Sciatic nerve (tissue), 2 donors: ENCODE measurements around the gene HRK. TPM values are rescaled to one million over a fixed set of nuclear protein-coding genes. Genes with fewer than 3 reads are reported as not detected.

Experiments
- ATAC-seq: fragments of 200-7000 bp; cut with Tn5 transposase; one replicate; pipeline ENCODE4 v1.9.1; 2020; ENCODE audit warnings: mild to moderate bottlenecking, moderate library complexity
- DNase-seq: peaks from one replicate; pipeline ENCODE4 v3.0.0-alpha.2; 2020; ENCODE audit warnings: low spot score
- intact Hi-C: fragments of 100-400 bp; cut with DNase I; formaldehyde crosslinking; loops from one replicate; pipeline ENCODE4 v1.14.2; 2022
- total RNA-seq: library from RNA; stranded (reverse); fragmentation: NEBNext Ultra II Directional; extraction: Animal tissue kit (Norgen Biotek cat#: 25700); gene quantifications from one replicate; pipeline ENCODE4 v1.2.1, GENCODE V29; 2021
- donor health status: DM: no; HTN: no; CAD: no.
- donor health status: DM: no; HTN: no; CAD: no.

Gene HRK
- total RNA-seq, 1 donor from 2014 or later: 0.22 TPM

DNA sequence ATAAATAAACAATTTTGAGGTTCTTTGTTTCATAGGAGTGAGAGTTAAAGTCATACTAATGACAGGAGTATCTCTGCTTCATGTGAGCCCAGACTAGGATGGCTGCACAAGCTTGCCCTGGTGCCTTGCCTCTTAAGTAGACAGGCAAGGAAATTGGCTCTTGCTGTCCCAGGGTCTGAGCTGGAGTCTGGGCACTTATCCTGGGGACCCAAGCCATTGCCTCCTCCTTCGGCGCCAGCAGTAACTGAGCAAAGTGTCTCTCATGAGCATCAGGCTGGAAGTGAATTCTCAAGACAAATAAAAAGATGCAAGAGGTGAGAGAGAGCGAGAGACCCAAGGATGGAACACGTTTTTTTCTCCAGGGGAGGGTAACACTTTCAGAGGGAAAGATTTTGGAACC, 22.6 kb upstream of the HRK start:
- intact Hi-C loops: no loop called here
- ATAC-seq (no peak), DNase-seq (no peak)

DNA sequence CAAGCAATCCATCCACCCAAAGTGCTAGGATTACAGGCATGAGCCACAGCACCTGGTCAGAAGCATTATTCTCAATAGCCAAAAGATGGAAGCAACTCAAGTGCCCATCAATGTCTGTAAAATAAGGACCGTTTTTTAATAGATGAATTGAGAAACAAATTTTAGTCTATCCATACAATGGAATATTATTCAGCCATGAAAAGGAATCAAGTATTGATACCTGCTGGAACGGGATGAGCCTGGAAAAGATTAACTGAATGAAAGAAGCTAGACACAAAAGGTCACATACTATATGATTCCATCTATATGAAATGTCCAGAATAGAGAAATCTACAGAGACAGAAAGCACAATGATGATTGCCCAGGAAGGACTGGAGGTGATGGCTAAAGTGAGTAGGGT, 20.4 kb upstream of the HRK start:
- intact Hi-C loops: no loop called here
- ATAC-seq (no peak), DNase-seq (no peak)

DNA sequence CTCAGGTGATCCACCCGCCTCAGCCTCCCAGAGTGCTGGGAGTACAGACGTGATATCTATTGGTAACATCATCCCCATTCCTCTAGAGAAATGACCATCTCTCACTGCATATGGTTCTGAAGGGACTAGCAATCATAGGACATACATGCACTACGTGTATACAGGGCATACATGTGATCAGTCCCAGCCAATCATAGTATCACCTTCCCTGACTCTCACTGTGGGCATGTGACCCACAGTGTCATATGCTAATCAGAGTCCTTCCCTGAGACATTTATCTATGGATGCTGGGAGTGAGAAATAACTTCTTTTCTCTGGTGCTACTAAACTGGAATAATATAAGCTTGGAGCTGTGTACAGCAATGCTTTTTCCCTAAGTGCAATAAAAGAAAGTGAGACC, 17.4 kb upstream of the HRK start:
- intact Hi-C loops: no loop called here
- DNase-seq (no peak), ATAC-seq (no peak)

DNA sequence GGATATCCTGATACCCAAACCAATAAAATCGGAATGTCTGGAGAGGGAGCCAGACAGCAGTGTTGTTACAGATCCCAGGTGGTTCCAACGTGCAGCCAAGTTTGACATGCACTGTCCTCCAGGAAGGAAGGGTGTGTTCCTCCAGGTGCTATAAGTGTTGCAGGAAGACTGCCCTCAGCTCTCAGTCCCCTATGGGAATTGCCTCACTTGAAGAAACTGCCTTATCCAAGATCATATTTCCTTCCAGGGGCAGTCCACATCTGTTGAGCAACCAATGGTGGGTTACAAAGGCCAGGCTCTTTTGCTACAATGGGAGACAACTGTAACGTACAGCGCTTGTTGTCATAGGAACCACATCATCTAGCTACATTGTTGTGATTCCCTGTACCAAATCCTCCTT, 16.2 kb upstream of the HRK start:
- ATAC-seq (no peak), DNase-seq (no peak)
- intact Hi-C loops: no loop called here

DNA sequence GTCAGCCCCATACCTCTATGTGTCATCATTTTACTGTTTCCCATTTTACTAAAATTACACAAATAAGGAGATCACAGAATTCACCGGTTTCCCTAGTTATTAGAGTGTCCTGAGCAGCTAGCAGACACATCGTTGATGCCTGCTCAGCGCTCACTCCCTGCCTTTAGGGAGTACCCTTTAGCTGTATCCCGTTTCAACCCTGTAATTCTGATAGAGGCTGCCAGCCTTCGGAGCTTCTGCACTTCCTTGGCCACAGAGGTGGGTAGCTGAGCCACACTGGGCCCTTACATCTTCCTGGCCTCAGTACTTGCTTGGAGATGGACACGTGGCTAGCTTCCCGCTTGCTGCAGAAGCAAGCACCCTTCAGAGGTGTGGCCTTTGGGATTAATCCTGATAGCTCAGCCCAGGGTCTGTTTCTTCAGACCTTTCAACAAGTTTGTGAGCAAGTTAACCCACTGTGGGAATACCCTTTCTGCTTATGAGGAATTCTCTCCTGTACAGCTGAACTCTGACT, 15.2 kb upstream of the HRK start:
- intact Hi-C loops: no loop called here
- no peak for DNase-seq
- ATAC-seq: no peak

DNA sequence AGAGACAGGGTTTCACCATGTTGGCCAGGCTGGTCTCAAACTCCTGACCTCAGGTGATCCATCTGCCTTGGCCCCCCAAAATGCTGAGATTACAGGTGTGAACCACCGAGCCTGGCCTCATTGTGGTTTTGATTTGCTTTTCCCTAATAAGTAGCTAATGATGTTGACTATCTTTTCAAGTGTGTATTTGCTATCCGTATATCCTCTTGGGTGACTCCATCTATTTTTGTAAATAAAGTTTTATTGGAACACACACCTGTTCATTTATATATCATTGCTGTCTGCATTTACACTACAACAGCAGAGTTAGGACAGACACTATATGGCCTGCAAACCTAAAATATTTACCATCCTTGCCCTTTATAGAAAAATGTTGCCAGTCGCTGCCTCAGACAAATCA, 13.7 kb upstream of the HRK start:
- ATAC-seq: no peak
- intact Hi-C loops: no loop called here
- no peak for DNase-seq

DNA sequence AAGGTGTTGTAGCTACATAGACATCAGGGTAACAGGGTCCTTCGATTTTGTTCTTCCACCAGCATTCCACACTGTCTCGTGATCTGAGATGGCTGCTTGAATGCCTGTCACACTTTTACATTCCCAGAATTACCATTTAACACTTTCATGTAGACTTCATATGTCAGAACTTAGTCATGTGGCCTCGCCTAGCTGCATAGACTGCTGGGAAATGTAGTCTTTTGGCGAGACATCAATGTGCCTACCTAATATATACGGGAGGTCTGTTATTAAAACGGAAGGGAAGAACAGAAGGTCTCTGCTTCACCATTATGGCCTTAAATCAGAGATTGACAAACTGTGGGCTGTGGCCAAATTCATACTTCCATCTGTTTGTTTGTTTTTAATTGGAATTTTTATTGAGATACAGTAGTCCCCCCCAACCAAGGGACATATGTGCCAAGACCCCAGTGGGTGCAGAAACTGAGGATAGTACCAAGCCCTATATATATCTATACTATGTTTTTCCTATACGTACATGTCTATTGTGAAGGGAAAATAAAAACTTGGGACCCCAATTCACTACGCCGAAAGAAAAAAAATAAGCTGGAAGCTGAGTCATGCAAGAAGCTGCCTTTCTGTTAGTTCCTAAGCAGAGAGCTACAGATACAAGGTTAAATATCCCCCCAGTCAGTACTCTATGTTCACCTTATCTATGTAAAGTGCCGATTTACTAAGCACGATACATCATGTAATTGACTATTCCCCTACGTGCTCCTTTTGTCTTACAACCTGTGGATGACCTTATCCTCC, 11.3 kb upstream of the HRK start:
- ATAC-seq (no peak), DNase-seq (no peak)
- intact Hi-C loops: no loop called here

DNA sequence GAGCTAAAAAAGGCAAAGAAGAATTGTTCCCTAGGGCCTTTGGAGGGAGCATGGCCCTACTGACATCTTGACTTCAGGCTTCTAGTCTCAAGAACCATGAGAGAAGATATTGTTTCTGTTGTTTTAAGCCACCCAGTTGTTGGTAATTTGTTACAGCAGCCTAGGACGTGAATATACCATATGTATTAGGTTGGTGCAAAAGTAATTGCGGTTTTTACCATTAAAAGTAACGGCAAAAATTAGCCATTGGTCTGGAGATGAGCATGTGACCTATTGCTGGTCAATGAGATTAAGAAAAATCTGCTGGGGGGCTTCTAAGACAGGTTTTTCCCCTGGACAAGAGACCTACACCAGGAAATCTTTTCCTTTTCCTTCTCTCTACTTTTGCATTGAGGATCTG, 9.8 kb upstream of the HRK start:
- ATAC-seq (no peak), DNase-seq (no peak)
- intact Hi-C loops: no loop called here

DNA sequence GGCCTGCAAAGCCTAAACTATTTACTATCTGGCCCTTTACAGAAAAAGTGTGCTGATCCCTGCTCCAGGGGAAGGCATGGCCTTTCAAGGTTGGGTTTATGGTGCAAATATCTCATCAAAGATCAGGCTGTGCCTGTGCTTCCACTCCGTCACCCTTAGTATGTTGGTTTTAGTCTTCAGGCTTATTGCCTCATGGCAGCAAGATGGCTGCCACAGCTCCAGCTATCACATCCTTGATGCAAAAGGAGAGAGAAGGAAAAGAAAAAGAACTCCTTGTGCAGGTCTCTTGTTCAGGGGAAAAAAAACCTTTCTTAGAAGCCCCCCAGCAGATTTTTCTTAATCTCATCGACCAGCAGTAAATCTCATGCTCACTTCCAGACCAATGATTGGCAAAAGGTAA, 9.1 kb upstream of the HRK start:
- no peak for DNase-seq
- intact Hi-C loops: no loop called here

DNA sequence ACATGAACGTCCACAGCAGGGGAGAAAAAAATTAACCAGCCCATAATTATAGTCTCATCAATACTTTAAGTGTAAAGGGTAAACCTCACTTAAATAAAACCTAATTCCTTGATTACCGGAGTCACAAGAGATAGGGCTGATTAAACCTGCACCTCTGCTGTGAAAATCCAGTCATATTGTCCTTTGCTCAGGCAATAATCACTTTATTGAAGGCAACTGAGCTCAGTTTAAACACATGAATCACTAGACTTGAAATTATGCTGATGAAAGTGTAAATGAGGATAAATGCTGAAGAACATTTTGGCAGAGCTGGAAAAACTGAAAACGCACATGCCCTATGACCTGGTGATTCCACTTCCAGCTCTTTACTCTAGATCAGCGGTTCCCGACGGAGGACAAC, 6.7 kb upstream of the HRK start:
- DNase-seq (no peak), ATAC-seq (no peak)
- intact Hi-C loops: no loop called here

More for the DNA sequence above, 9.1 kb upstream of the HRK start:
- no peak for ATAC-seq

DNA sequence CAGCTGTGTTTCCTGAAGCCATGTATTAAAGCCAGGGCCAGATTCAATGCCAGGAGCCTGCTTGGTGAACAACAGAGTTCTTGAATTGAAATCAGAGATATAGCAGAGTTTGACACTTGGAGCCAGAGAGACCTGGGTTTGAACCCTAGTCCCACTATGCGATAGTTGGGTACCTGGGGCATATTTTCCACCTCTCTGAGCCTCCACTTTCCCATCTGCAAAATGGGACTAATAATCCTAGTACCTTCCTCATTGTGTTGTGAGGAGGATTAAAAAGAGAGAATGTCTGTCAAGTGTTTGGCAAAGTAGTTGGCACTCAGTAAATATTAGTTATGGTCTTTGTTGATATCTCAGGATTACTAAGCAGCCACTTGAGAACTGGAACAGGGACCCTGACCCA, 6.0 kb upstream of the HRK start:
- DNase-seq (no peak), ATAC-seq (no peak)
- intact Hi-C loops: no loop called here

DNA sequence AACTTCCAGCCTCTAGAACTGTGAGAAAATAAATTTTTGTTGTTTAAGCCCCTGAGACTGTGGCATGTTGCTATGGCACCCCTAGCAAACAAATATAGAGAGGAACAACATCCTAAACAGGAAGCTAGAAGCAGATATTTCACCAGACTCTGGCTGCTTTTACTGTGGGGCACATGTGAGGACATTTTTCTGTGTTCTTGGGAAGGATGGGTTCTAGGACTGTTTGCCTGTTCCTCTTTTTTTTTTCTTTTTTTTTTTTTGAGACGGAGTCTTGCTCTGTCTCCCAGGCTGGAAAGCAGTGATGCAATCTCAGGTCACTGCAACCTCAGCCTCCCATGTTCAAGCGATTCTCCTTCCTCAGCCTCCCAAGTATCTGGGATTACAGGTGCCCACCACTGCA, 4.2 kb upstream of the HRK start:
- ATAC-seq: no peak
- intact Hi-C loops: no loop called here
- no peak for DNase-seq

DNA sequence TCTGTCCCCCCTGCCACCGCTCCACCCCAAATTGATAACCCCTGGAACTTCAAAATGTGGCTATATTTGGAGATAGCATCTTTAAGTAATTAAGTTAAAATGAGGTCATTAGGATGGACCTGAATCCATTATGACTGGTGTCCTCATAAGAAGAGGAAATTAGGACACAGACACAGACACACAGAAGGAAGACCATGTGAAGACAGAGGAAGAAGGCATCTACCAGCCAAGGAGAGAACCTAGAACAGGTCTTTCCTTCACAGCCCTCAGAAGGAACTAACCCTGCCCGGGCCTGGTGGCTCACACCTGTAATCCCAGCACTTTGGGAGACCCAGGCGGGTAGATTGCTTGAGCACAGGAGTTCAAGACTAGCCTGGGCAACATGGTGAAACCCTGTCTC, 3.6 kb upstream of the HRK start:
- intact Hi-C loops: no loop called here
- ATAC-seq: no peak
- no peak for DNase-seq

DNA sequence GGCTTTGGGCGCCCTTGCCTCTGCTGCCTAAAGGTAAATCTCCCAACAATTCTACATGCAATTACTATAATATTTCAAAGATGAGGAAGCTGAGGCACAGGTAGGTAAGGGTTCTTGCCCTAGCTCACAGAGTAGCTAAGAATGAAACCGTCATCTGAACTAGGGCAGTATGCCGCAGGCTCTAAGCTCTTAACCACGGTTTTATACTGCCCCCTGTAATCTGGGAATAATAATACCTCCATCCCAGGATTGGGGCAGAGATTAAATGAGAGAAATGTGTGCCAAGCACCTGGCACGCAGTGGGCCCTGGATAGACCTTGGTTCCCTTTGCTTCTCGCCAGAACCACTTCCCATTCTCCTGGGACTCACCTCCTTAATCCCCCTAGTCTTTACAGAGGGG, 1.5 kb upstream of the HRK start:
- ATAC-seq: peak; percentile 70

DNA sequence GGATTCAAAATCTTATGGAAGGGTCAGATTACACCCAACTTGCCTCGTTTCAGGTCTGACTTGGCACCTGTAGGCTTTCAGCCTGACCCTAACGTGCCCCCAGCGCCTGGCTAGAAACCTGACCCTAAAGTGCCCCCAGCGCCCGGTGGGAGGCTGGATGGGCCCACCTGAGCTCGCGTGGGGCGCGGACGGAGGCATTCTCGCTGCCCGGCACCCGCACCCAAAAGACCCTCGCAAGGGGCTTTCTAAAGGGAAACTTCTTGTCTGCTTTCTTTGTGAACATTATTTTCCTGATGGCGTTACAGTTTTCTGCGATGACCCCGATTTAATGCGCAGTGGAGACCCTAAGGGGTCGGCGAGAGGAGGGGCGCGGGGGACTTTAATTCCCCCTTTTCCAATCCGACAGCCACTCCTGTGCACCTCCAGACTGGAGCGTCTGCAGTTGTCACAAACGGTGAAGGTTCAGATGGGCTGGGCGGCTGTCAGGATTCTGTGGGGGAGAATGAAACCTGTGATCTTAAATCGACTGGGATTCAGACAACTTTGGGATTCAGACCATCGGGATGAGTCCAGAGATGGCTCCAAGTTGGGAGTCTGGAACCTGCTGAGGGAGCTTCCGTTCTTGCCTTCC, 751 bp upstream of the HRK start:
- intact Hi-C loops: no loop called here
- ATAC-seq: no peak
- DNase-seq: no peak

More for the DNA sequence above, 1.5 kb upstream of the HRK start:
- intact Hi-C loops: no loop called here
- DNase-seq: no peak

DNA sequence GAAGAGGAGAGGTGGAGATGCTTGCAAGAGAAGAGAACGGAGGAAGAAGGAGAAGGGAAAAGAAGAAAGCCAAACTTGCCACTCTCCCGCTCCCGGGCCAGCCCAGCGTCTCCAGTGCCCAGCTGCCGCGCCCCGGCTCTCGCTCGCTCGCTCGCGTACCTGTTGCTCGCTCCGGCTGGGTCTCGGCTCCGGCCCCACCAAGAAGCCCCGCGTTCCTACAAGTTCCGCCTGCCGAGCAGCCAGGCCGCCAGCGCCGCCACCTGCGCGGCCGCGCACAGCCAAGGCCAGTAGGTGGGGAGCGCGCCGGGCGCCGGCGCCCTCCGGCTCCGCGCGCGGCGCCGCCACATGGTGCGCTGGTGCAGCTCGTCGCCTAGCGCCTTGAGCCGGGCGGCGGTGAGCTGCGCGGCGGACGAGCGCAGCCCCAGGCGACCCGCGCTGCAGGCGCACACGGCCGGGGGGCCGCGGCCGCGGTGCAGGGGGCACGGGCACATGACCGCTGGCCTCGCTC, 370 bp downstream of the HRK start:
- intact Hi-C loops: no loop called here
- DNase-seq: no peak
- no peak for ATAC-seq

DNA sequence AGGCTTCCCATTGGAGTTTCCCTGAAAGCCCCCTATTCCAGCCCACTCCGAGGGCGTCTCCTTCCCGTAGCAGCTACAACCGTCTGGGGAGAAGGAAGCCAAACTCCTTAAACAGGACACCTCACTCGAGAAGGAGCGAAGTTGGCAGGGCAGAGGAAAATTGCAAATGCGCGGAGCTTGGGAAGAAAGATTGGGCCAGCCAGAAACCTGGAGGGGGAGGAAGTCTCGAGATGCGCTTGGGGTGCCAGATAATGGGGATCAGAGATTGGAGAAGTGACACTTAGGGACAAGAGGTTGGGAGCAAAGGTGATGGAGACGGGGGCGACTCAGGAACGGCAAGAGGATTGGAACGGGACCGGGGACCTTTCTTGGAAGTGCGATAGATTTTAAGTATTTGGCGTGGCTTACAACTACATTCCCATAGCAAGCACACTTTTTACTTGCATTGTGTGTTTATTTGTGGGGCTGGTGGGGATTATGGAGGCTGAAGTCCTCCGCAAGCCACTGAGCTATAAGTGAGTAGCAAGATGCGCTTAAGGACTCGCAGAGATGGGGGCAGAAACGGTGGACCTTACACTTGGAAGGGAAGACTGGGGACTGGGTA, 926 bp downstream of the HRK start:
- ATAC-seq: no peak
- DNase-seq: no peak
- intact Hi-C loops: no loop called here

DNA sequence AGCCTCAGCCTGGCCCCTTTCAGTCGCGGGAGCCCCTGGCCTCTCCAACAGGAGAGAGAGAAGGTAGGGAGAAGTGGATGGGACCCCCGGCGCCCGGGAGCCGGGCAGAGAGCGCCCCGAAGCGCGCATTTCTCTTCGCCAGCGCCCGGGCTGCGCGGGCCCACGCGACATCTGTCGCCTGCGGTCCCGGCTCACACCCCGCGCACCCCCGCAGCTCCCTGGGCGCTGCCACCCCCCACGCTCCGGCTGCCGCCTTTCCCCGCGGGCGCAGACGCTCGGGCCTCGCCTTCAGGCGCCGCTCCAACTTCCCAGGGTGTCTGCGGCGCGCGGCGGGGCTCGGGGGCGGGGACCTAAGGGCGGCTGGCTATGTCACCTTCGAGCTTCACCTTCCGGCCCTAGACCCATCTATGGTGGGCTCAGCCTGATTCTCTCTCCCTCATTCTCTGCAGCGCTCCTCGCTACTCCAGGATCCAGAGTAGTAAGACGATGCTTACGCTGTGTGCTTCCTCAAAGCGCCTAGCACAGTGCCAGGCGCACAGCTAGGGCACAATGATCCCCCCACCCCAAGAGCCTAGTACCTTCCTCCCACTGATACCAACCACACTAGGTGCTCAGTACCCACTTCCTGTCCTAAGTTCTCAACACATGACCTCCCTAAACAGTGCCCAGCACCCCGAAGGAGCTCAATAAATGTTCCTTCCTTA, 1.6 kb downstream of the HRK start:
- no peak for DNase-seq
- no peak for ATAC-seq
- intact Hi-C loops: no loop called here

DNA sequence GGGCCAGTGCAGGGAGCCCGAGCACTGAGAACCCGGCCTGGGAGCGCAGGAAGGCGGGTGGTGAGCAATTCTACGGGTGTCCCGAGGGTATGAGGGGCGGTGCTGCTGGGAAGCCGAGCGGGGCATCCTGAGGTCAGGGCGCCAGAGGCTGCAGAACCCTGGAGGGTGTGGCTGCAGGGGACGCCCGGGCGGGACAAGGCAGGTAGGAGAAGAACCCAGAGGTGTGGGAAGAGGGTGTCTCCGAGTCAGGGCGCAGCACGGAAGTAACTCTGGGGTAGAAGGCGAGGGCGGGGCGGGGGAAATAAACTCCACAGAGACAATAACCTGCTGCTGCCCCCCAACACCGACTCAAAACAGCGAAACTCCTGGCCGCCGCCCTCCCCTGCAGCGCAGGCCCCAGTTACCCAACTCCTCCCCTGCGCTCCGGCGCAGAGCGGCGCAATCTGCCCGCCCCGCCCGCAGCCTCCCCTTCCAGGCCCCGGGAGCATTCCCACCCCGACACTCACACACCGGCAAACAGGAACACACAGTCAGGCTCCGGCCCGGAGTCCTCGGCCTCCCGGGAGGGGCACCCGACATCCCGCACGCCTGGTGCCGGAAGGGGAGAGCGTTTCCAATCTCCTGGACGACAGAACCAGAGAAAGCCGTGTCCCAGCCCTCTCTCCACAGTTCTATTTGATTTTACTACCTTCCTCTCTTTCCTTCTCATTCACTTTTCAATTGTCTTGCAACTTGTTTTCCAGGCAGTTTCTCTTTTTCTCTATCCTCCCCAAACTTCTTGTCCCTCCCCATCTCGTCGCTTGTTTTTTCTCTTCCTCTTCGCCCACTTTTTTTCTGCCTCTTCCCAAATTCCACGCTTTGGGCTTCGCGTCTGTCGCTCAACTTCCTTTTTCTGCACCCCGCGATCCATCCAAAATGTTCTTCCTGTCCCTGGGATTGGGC, 2.4 kb downstream of the HRK start:
- DNase-seq (no peak), ATAC-seq (no peak)
- intact Hi-C loops: no loop called here
